Endodermal cell (in vitro differentiated cells): ENCODE results near the gene ERICH6. TPM values are rescaled to one million over a fixed set of nuclear protein-coding genes. Genes with fewer than 3 reads are reported as not detected.

Experiments
- DNase-seq: peaks from one replicate; pipeline ENCODE4 v3.0.0-alpha.2; 2017
- H3K27ac ChIP-seq: 2 replicates; pipeline ENCODE4 v1.5.1; 2013; ENCODE audit warnings: mild to moderate bottlenecking, low read depth, low read length, moderate library complexity
- H3K27me3 ChIP-seq: 2 replicates; pipeline ENCODE4 v1.6.1; 2013; ENCODE audit warnings: mild to moderate bottlenecking, low read length, moderate library complexity; ENCODE audit not compliant: insufficient read depth, control insufficient read depth, poor library complexity, severe bottlenecking
- H3K36me3 ChIP-seq: 2 replicates; pipeline ENCODE4 v1.7.0; 2013; ENCODE audit warnings: mild to moderate bottlenecking, low read length, moderate library complexity; ENCODE audit not compliant: control insufficient read depth, insufficient read depth
- H3K4me1 ChIP-seq: one replicate; pipeline ENCODE4 v1.7.0; 2013; ENCODE audit warnings: low read length; ENCODE audit not compliant: control insufficient read depth, insufficient read depth
- H3K4me3 ChIP-seq: 2 replicates; pipeline ENCODE4 v1.5.1; 2013; ENCODE audit warnings: mild to moderate bottlenecking, low read length, moderate library complexity
- H3K9ac ChIP-seq: 2 replicates; pipeline ENCODE4 v1.6.1; 2013; ENCODE audit warnings: mild to moderate bottlenecking, low read length, moderate library complexity; ENCODE audit not compliant: poor library complexity, severe bottlenecking; ENCODE audit errors: extremely low read depth
- H3K9me3 ChIP-seq: 2 replicates; pipeline ENCODE4 v1.6.1; 2013; ENCODE audit warnings: mild to moderate bottlenecking, low read length, moderate library complexity; ENCODE audit not compliant: control insufficient read depth
- H3K27ac Mint-ChIP-seq: 2 replicates; pipeline ENCODE4 v1.8.0; 2020; ENCODE audit warnings: mixed read lengths
- H3K27me3 Mint-ChIP-seq: 2 replicates; pipeline ENCODE4 v1.8.0; 2021; ENCODE audit warnings: mild to moderate bottlenecking, mixed read lengths; ENCODE audit not compliant: insufficient read depth
- H3K36me3 Mint-ChIP-seq: 2 replicates; pipeline ENCODE4 v1.8.0; 2020; ENCODE audit warnings: low read depth, mixed read lengths
- H3K4me1 Mint-ChIP-seq: 2 replicates; pipeline ENCODE4 v1.8.0; 2020; ENCODE audit warnings: mixed read lengths
- H3K4me3 Mint-ChIP-seq: 2 replicates; pipeline ENCODE4 v1.8.0; 2020; ENCODE audit warnings: mild to moderate bottlenecking, moderate library complexity, mixed read lengths
- H3K9me3 Mint-ChIP-seq: 2 replicates; pipeline ENCODE4 v1.8.0; 2020; ENCODE audit warnings: mild to moderate bottlenecking, mixed read lengths
- WGBS, 2 experiments: methylation state at CpG; one replicate each; pipeline versions ENCODE4 v1.1.5 to v1.1.7; 2013; ENCODE audit warnings: missing lambda C conversion rate in 2 of 2, mixed read lengths in 1 of 2; ENCODE audit not compliant: insufficient coverage in 1 of 2, insufficient read length in 1 of 2; 5-methylcytosine and 5-hydroxymethylcytosine counted together
- total RNA-seq, 2 donors: library from RNA; stranded (reverse); fragmentation: NEBNext Ultra II Directional in 1 of 2; extraction: Animal tissue kit (Norgen Biotek cat#: 25700) in 1 of 2; gene quantifications; 2 replicates in 1 of 2; 3 replicates in 1 of 2; pipeline ENCODE4 v1.2.1, GENCODE V29; 2021
- TF ChIP-seq, protein P1 (sequence below): fragments of 200-600 bp; sonication (generic); conservative IDR thresholded peaks from 2 replicates; pipeline ENCODE4 v1.5.0; 2021; ENCODE audit warnings: antibody characterized with exemption, mild to moderate bottlenecking

ERICH6 gene
- total RNA-seq, 2 donors from 2014 or later, result 0.42 TPM; not detected in 1

DNA sequence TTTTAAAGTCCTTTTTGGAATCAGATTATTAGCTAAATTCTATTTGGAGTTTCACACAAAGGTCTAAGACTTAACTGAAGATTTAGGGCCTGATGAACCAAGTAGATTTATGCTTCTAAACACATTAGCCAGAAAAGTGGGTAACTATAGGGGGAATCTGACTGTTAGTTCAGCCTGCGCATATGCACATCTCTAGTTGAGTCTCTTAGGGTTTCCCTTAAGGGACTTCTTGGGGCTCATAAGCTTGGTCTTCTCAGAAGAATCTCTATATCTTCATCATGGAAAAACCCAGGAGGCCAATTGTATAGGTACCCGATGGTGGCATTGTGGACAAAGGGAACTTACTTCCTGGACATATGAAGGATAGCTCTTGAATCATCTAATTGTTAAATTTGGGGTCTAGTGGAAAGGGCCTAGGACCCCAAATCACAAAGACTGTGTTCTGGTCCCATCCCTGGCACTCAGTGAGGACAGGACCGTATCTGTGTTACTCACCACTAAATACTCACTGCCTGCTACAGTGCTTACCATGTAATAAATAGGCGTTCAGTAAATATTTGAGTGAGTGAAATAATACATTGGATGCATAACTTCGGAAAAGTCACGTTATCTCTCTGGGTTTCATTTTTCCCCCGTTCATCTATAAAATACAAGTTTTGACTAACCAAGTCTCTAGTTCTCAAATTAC, 83.6 kb downstream of the ERICH6 start:
- H3K4me3 ChIP-seq, result no peak overlapping the region
- 100% methylated on average over 2 to 7 of the region's 7 CpGs for whole genome bisulfite sequencing, 2 experiments
- Mint-ChIP-seq H3K4me3 (no peak overlapping the region), H3K27me3 (no peaks in the 10 kb centered on the region), H3K36me3 (peaks cover 22% of the 10 kb centered on the region), H3K27ac (no peak overlapping the region), H3K4me1 (peaks cover 27% of the 10 kb centered on the region), H3K9me3 (peaks cover 4% of the 10 kb centered on the region)
- no peak overlapping the region for H3K27ac ChIP-seq
- DNase-seq, result no peak
- H3K9ac ChIP-seq, result no peak overlapping the region
- TF ChIP-seq, protein P1, sequence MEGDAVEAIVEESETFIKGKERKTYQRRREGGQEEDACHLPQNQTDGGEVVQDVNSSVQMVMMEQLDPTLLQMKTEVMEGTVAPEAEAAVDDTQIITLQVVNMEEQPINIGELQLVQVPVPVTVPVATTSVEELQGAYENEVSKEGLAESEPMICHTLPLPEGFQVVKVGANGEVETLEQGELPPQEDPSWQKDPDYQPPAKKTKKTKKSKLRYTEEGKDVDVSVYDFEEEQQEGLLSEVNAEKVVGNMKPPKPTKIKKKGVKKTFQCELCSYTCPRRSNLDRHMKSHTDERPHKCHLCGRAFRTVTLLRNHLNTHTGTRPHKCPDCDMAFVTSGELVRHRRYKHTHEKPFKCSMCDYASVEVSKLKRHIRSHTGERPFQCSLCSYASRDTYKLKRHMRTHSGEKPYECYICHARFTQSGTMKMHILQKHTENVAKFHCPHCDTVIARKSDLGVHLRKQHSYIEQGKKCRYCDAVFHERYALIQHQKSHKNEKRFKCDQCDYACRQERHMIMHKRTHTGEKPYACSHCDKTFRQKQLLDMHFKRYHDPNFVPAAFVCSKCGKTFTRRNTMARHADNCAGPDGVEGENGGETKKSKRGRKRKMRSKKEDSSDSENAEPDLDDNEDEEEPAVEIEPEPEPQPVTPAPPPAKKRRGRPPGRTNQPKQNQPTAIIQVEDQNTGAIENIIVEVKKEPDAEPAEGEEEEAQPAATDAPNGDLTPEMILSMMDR, result no peak
- H3K36me3 ChIP-seq, result peaks cover 44% of the 10 kb centered on the region
- peaks cover 6% of the 10 kb centered on the region for H3K4me1 ChIP-seq
- peaks cover 5% of the 10 kb centered on the region for H3K9me3 ChIP-seq
- H3K27me3 ChIP-seq, result no peaks in the 10 kb centered on the region

DNA sequence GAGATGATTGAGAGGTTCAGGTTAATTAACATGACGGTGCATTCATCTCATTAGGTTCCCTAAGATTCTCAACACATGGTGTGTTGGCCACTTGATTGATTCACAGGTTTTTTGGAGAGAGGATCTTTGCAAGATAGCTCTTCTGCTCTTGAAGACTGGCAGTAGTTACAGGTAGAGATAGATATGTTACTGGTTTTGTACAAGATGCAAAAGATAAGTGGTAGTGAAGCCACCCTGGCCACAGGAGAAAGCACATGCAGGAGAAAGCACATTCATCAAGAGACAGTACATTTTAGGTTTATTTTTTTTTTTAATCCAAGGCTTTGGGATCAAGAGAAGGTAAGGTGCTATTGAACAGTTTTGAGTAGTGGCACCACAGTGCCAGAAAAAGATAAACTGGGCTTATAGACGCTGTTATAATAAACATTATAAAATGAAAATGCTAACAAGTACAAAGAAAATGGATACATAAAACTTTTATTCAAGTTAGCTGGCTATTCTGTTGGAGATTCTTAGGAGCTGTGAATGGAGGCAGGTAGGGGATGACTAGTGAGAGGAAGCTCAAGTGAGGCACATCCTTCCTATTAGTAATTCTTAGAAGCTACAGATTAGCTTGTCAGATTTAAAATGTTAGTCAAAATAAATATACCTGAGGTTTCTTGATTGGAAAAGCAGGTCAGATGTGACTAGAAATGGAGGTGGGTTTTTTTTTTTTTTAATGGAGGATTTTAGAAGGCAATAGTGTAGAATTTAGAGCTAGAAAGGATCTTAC, 89.8 kb downstream of the ERICH6 start:
- Histone ChIP-seq H3K27me3 (no peaks in the 10 kb centered on the region), H3K9me3 (peaks cover 28% of the 10 kb centered on the region), H3K4me1 (peaks cover 6% of the 10 kb centered on the region), H3K4me3 (no peak overlapping the region), H3K36me3 (peaks cover 62% of the 10 kb centered on the region), H3K27ac (no peak overlapping the region), H3K9ac (no peak overlapping the region)
- H3K4me1 Mint-ChIP-seq, result peaks cover 14% of the 10 kb centered on the region
- no peak for DNase-seq
- H3K27me3 Mint-ChIP-seq, result no peaks in the 10 kb centered on the region
- TF ChIP-seq, protein P1, result no peak
- H3K4me3 Mint-ChIP-seq, result no peak overlapping the region
- WGBS, 2 experiments, result 90% methylated on average over 2 of the region's 2 CpGs; no CpG with 5 or more reads in 1 of the 2 experiments
- peaks cover 13% of the 10 kb centered on the region for H3K9me3 Mint-ChIP-seq
- peaks cover 50% of the 10 kb centered on the region for H3K36me3 Mint-ChIP-seq
- H3K27ac Mint-ChIP-seq, result no peak overlapping the region

DNA sequence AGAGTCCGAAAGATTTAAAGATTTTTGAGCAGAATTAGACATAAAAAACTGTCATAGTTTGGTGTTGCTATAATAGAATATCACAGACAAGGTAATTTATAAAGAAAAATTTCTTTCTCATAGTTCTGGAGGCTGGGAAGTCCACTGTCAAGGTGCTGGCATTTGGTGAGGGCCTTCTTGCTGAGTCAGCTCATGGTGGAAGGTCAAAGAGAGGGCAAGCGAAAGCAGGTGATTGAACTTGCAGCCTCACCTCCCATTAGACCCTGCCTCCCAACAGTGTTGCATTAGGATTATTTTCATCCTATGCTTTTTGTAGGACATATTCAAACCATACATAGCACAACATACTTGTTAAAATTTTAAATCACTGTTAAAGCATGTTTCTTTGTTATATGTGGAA, 90.7 kb downstream of the ERICH6 start:
- H3K27ac ChIP-seq, result no peak overlapping the region
- H3K9ac ChIP-seq, result no peak overlapping the region
- H3K4me1 ChIP-seq, result peaks cover 6% of the 10 kb centered on the region
- no peaks in the 10 kb centered on the region for H3K27me3 ChIP-seq
- H3K4me3 ChIP-seq, result no peak overlapping the region
- Mint-ChIP-seq H3K36me3 (peaks cover 41% of the 10 kb centered on the region), H3K9me3 (peaks cover 13% of the 10 kb centered on the region), H3K4me1 (peaks cover 19% of the 10 kb centered on the region), H3K4me3 (no peak overlapping the region), H3K27ac (no peak overlapping the region), H3K27me3 (no peaks in the 10 kb centered on the region)
- 100% methylated on average over 1 of the region's 2 CpGs; no CpG with 5 or more reads in 1 of the 2 experiments for WGBS, 2 experiments
- TF ChIP-seq, protein P1, result no peak
- peaks cover 28% of the 10 kb centered on the region for H3K9me3 ChIP-seq
- no peak for DNase-seq
- peaks cover 57% of the 10 kb centered on the region for H3K36me3 ChIP-seq
